Measurements from ENCODE around the gene RNF26. TPM values are rescaled to one million over a fixed set of nuclear protein-coding genes. Genes with fewer than 3 reads are reported as not detected.
A peak's percentile ranks its signal among the peaks of the same experiment; 100 is the strongest.

Gene RNF26
- total and polyA plus RNA-seq, 2 of the 13 experiments (the other 11 are each of a cell fraction or from before 2014, with no cell fraction given), result 11.9 to 26.3 TPM

- peaks cover 0 to 9% of the 10 kb centered on the region in 2 experiments; a peak in 1 of 5 replicates for H3K27me3 ChIP-seq (ENCODE audit: control insufficient read depth in 1 of 2, insufficient read depth in 2 of 2, low read length in 2 of 2)
- peak overlapping the region; percentile 88 for H3K4me2 ChIP-seq (ENCODE audit: low read depth, low read length)
- CTCF ChIA-PET (ENCODE audit: low intra/inter-chr PET ratio, low total read pairs), result no interaction called here
- peak overlapping the region in 1 of 3 experiments; percentile 76; a peak in 1 of 6 replicates for H3K4me3 ChIP-seq (replicated peaks in 1 of 3; ENCODE audit: insufficient read depth in 1 of 3, low read depth in 2 of 3, low read length in 3 of 3)
- in situ Hi-C loops (cut with HindIII; ENCODE audit: extremely low pct_ligation_motif_present, low pct_unique_long_range_greater_than_20kb), result no loop called here
- H3K79me2 ChIP-seq (ENCODE audit: insufficient read depth, low read length), result no peaks in the 10 kb centered on the region
- POLR2A ChIA-PET, result interaction anchor here (0.8 kb wide), 1 partner anchor 23 kb away, joined by 4 read pairs; no protein-coding TSS in a partner anchor
- H3K9me3 ChIP-seq (ENCODE audit: low read length), result no peaks in the 10 kb centered on the region
- H3K4me1 ChIP-seq (ENCODE audit: insufficient read depth, low read length), result peaks cover 42% of the 10 kb centered on the region
- no TSS peak for BruUV-seq (replicated peaks)
- no peaks in the 10 kb centered on the region for H4K20me1 ChIP-seq (ENCODE audit: insufficient read depth, low read length)
- no peak overlapping the region for H2AFZ ChIP-seq (ENCODE audit: low read length)
- 96% methylated on average over 13 of the region's 29 CpGs for WGBS (ENCODE audit: low lambda C conversion rate)
- no peak for DNase-seq (ENCODE audit: low spot score)
- intact Hi-C loops (cut with micrococcal nuclease; ENCODE audit: unreplicated experiment), result no loop called here
- H3K36me3 ChIP-seq (replicated peaks in 1 of 2; ENCODE audit: control insufficient read depth in 1 of 2, insufficient read depth in 2 of 2, low read length in 2 of 2), result no peaks in the 10 kb centered on the region
- ATAC-seq, result no peak
- no peak overlapping the region for H3K27ac ChIP-seq (ENCODE audit: extremely low read length, insufficient read depth, low read length)
- FAIRE-seq, result no peak
- H3K9ac ChIP-seq (ENCODE audit: insufficient read depth, low read depth, low read length), result no peak overlapping the region
- TF ChIP-seq, protein P1, sequence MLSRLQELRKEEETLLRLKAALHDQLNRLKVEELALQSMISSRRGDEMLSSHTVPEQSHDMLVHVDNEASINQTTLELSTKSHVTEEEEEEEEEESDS (CRISPR knock-in tag; IDR thresholded peaks at IDR 0.05; ENCODE audit: borderline replicate concordance), result no peak
- TF ChIP-seq ZBTB33 (CRISPR knock-in tag; IDR thresholded peaks at IDR 0.05) (peak; percentile 70), RELA (CRISPR knock-in tag; IDR thresholded peaks at IDR 0.05) (no peak), FOXK2 (IDR thresholded peaks at IDR 0.05) (no peak), HIC2 (CRISPR knock-in tag; IDR thresholded peaks at IDR 0.05; ENCODE audit: low read depth) (peak; percentile 48; the same call in 1 of the 2 replicates), YEATS4 (CRISPR knock-in tag; IDR thresholded peaks at IDR 0.05; ENCODE audit: borderline replicate concordance) (no peak), HNRNPL (IDR thresholded peaks at IDR 0.05; ENCODE audit: low read depth, low read length) (peak; percentile 90), NFKB2 (CRISPR knock-in tag; IDR thresholded peaks at IDR 0.05; ENCODE audit: borderline replicate concordance) (no peak), ZFP62 (CRISPR knock-in tag; IDR thresholded peaks at IDR 0.05) (no peak), ZNF530 (CRISPR knock-in tag; IDR thresholded peaks at IDR 0.05; ENCODE audit: low read depth) (no peak), ATF7 (IDR thresholded peaks at IDR 0.05) (no peak), ATF7 (CRISPR knock-in tag; IDR thresholded peaks at IDR 0.05) (no peak), CREB1 (IDR thresholded peaks at IDR 0.05) (peak; percentile 75), CREB1 (CRISPR knock-in tag; IDR thresholded peaks at IDR 0.05) (no peak), JDP2 (CRISPR knock-in tag; IDR thresholded peaks at IDR 0.05; ENCODE audit: borderline replicate concordance) (no peak), ZNF577 (CRISPR knock-in tag; IDR thresholded peaks at IDR 0.05; ENCODE audit: borderline replicate concordance, low read depth) (no peak)
- TF ChIP-seq, protein P2, sequence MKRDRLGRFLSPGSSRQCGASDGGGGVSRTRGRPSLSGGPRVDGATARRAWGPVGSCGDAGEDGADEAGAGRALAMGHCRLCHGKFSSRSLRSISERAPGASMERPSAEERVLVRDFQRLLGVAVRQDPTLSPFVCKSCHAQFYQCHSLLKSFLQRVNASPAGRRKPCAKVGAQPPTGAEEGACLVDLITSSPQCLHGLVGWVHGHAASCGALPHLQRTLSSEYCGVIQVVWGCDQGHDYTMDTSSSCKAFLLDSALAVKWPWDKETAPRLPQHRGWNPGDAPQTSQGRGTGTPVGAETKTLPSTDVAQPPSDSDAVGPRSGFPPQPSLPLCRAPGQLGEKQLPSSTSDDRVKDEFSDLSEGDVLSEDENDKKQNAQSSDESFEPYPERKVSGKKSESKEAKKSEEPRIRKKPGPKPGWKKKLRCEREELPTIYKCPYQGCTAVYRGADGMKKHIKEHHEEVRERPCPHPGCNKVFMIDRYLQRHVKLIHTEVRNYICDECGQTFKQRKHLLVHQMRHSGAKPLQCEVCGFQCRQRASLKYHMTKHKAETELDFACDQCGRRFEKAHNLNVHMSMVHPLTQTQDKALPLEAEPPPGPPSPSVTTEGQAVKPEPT (CRISPR knock-in tag; IDR thresholded peaks at IDR 0.05; ENCODE audit: low read depth), result no peak
Measured at GRCh38 chr11:119315131-119316015, 19.0 kb upstream of the RNF26 start.
